ENCODE results near the gene YJU2. TPM values are rescaled to one million over a fixed set of nuclear protein-coding genes. Genes with fewer than 3 reads are reported as not detected.
"Not testable (repeated sequence)": the region's sequence is repeated elsewhere in the genome, so short reads cannot be mapped to it uniquely, and the experiment has no call there.

YJU2 gene
- total RNA-seq, 4 donors from 2014 or later = 13.3 to 29.1 (median 21.5) TPM

- Histone ChIP-seq H3K36me3 (no peaks in the 10 kb centered on the region), H3K27ac (no peak overlapping the region), H3K9me3 (no peaks in the 10 kb centered on the region), H3K4me3 (no peak overlapping the region), H3K27me3 (peaks cover 9 to 30% of the 10 kb centered on the region in 2 donors), H3K4me1 (peaks cover 0 to 5% of the 10 kb centered on the region in 2 donors)
- DNase-seq = no peak
- intact Hi-C loops (cut with DNase I; ENCODE audit: low total_unique reads) = no loop called here
- TF ChIP-seq CTCF (IDR thresholded peaks at IDR 0.05) = no peak
- TF ChIP-seq POLR2A (IDR thresholded peaks at IDR 0.05) = no peak
Observed at GRCh38 chr19:4284176-4284958, 37.5 kb downstream of the YJU2 start.

GRCh38 chr19:4284974-4285373 is 38.1 kb downstream of the YJU2 start:
- no peak for DNase-seq
- no peak for TF ChIP-seq CTCF (IDR thresholded peaks at IDR 0.05)
- Histone ChIP-seq H3K27ac (no peak overlapping the region), H3K27me3 (peaks cover 3 to 27% of the 10 kb centered on the region in 2 donors), H3K4me1 (no peaks in the 10 kb centered on the region), H3K9me3 (no peaks in the 10 kb centered on the region), H3K4me3 (no peak overlapping the region), H3K36me3 (no peaks in the 10 kb centered on the region)
- intact Hi-C loops (cut with DNase I; ENCODE audit: low total_unique reads) = no loop called here

DNA sequence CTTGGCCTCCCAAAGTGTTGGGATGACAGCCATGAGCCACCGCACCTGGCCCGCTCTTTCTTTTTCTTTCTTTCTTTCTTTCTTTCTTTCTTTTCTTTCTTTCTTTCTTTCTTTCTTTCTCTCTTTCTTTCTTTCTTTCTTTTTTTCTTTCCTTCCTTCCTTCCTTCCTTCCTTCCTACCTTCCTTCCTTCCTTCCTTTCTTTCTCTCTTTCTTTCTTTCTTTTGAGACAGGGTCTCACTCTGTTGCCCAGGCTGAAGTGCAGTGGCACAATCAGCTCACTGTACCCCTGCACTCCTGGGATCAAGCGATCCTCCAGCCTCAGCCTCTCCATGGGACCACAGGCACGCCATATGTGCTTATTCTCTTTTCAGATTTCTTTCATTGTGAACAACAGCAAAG is 39.3 kb downstream of the YJU2 start:
- H3K4me1 ChIP-seq; H3K4me3 ChIP-seq; DNase-seq; intact Hi-C loops (cut with DNase I; ENCODE audit: low total_unique reads); H3K27ac ChIP-seq; H3K9me3 ChIP-seq; H3K36me3 ChIP-seq: not testable (repeated sequence)
- peaks cover 0 to 15% of the 10 kb centered on the region in 2 donors for H3K27me3 ChIP-seq

GRCh38 chr19:4288091-4288777 is 41.4 kb downstream of the YJU2 start:
- no peak overlapping the region for H3K4me3 ChIP-seq
- H3K27me3 ChIP-seq = peaks cover 0 to 9% of the 10 kb centered on the region in 2 donors
- intact Hi-C loops (cut with DNase I; ENCODE audit: low total_unique reads) = no loop called here
- TF ChIP-seq CTCF (IDR thresholded peaks at IDR 0.05) = no peak
- no peak for TF ChIP-seq POLR2A (IDR thresholded peaks at IDR 0.05)
- no peak overlapping the region for H3K27ac ChIP-seq
- H3K36me3 ChIP-seq = no peaks in the 10 kb centered on the region
- H3K4me1 ChIP-seq = no peaks in the 10 kb centered on the region
- H3K9me3 ChIP-seq = no peaks in the 10 kb centered on the region
- DNase-seq = no peak

- Histone ChIP-seq H3K9me3 (no peaks in the 10 kb centered on the region), H3K27me3 (no peaks in the 10 kb centered on the region), H3K4me3 (no peak overlapping the region), H3K4me1 (no peaks in the 10 kb centered on the region), H3K27ac (no peak overlapping the region), H3K36me3 (no peaks in the 10 kb centered on the region)
- DNase-seq = no peak
- intact Hi-C loops (cut with DNase I; ENCODE audit: low total_unique reads) = no loop called here
- TF ChIP-seq POLR2A (IDR thresholded peaks at IDR 0.05) (no peak), CTCF (IDR thresholded peaks at IDR 0.05) (no peak)
Observed at GRCh38 chr19:4291184-4291732, 44.4 kb downstream of the YJU2 start.

All from uterus (tissue), 4 donors.